HEK293 (cell line): ENCODE data around the gene TET3.

Experiments used
- EGR2 ChIP-seq: fragments of 450-650 bp; formaldehyde crosslinking; IDR thresholded peaks from 2 replicates; pipeline ENCODE4 v1.5.1; 2016; ENCODE audit warnings: low read depth, missing biosample characterization, missing genetic modification characterization
- HOXA7 ChIP-seq: sonication (generic); formaldehyde crosslinking; IDR thresholded peaks from 2 replicates; pipeline ENCODE4 v1.8.1; 2022; ENCODE audit warnings: missing genetic modification reagents, borderline replicate concordance
- HOXD13 ChIP-seq: sonication (generic); formaldehyde crosslinking; IDR thresholded peaks from 2 replicates; pipeline ENCODE4 v1.8.0; 2022; ENCODE audit warnings: missing genetic modification reagents, borderline replicate concordance
- OSR2 ChIP-seq: fragments of 450-650 bp; formaldehyde crosslinking; IDR thresholded peaks from 2 replicates; pipeline ENCODE4 v1.5.1; 2016; ENCODE audit warnings: missing biosample characterization, missing genetic modification characterization
- PBX3 ChIP-seq: sonication (generic); formaldehyde crosslinking; IDR thresholded peaks from 2 replicates; pipeline ENCODE4 v1.8.1; 2022; ENCODE audit warnings: mild to moderate bottlenecking, moderate library complexity, missing genetic modification reagents
- PRDM1 ChIP-seq: fragments of 450-650 bp; formaldehyde crosslinking; IDR thresholded peaks from 2 replicates; pipeline ENCODE4; 2016; ENCODE audit warnings: missing biosample characterization, missing genetic modification characterization
- PRDM10 ChIP-seq: fragments of 450-650 bp; formaldehyde crosslinking; IDR thresholded peaks from 2 replicates; pipeline ENCODE4 v1.5.1; 2016; ENCODE audit warnings: missing biosample characterization, missing genetic modification characterization
- SALL2 ChIP-seq: fragments of 450-650 bp; formaldehyde crosslinking; IDR thresholded peaks from 2 replicates; pipeline ENCODE4 v1.5.0; 2017; ENCODE audit warnings: missing biosample characterization, mild to moderate bottlenecking, missing genetic modification characterization, borderline replicate concordance
- ZNF214 ChIP-seq: fragments of 450-650 bp; formaldehyde crosslinking; IDR thresholded peaks from 2 replicates; pipeline ENCODE4 v1.5.1; 2017; ENCODE audit warnings: missing biosample characterization, mild to moderate bottlenecking, missing genetic modification characterization, borderline replicate concordance
- ZNF221 ChIP-seq: fragments of 450-650 bp; formaldehyde crosslinking; IDR thresholded peaks from 2 replicates; pipeline ENCODE4 v1.5.1; 2017; ENCODE audit warnings: missing biosample characterization, missing genetic modification characterization, borderline replicate concordance
- ZNF280D ChIP-seq: fragments of 450-650 bp; formaldehyde crosslinking; IDR thresholded peaks from 2 replicates; pipeline ENCODE4 v1.5.1; 2016; ENCODE audit warnings: missing biosample characterization, missing genetic modification characterization
- ZNF341 ChIP-seq: fragments of 450-650 bp; formaldehyde crosslinking; IDR thresholded peaks from 2 replicates; pipeline ENCODE4; 2016; ENCODE audit warnings: low read depth, missing biosample characterization, missing genetic modification characterization
- ZNF366 ChIP-seq: fragments of 450-650 bp; formaldehyde crosslinking; conservative IDR thresholded peaks from 2 replicates; pipeline ENCODE4 v1.5.1; 2016; ENCODE audit warnings: missing biosample characterization, missing genetic modification characterization
- ZNF398 ChIP-seq: fragments of 450-650 bp; formaldehyde crosslinking; IDR thresholded peaks from 2 replicates; pipeline ENCODE4 v1.5.1; 2017; ENCODE audit warnings: missing biosample characterization, missing genetic modification characterization
- ZNF404 ChIP-seq: fragments of 450-650 bp; formaldehyde crosslinking; IDR thresholded peaks from 2 replicates; pipeline ENCODE4 v1.5.1; 2017; ENCODE audit warnings: missing biosample characterization, missing genetic modification characterization
- ZNF416 ChIP-seq: fragments of 450-650 bp; formaldehyde crosslinking; IDR thresholded peaks from 2 replicates; pipeline ENCODE4 v1.5.1; 2016; ENCODE audit warnings: missing biosample characterization, missing genetic modification characterization
- ZNF423 ChIP-seq: fragments of 450-650 bp; formaldehyde crosslinking; IDR thresholded peaks from 2 replicates; pipeline ENCODE4 v1.5.1; 2016; ENCODE audit warnings: missing biosample characterization, missing genetic modification characterization
- ZNF473 ChIP-seq: fragments of 450-650 bp; formaldehyde crosslinking; IDR thresholded peaks from 2 replicates; pipeline ENCODE4 v1.5.1; 2017; ENCODE audit warnings: missing biosample characterization, missing genetic modification characterization
- ZNF544 ChIP-seq: fragments of 450-650 bp; formaldehyde crosslinking; IDR thresholded peaks from 2 replicates; pipeline ENCODE4 v1.5.0; 2017; ENCODE audit warnings: missing biosample characterization, missing genetic modification characterization
- ZNF555 ChIP-seq: fragments of 450-650 bp; formaldehyde crosslinking; conservative IDR thresholded peaks from 2 replicates; pipeline ENCODE4 v1.5.1; 2017; ENCODE audit warnings: missing biosample characterization, mild to moderate bottlenecking, missing genetic modification characterization, inconsistent platforms
- ZNF558 ChIP-seq: fragments of 450-650 bp; formaldehyde crosslinking; IDR thresholded peaks from 2 replicates; pipeline ENCODE4 v1.5.1; 2016; ENCODE audit warnings: missing biosample characterization, missing genetic modification characterization
- TF ChIP-seq, protein P1 (sequence below): fragments of 450-650 bp; formaldehyde crosslinking; IDR thresholded peaks from 2 replicates; pipeline ENCODE4 v1.5.1; 2016; ENCODE audit warnings: missing biosample characterization, missing genetic modification characterization
- TF ChIP-seq, protein P2 (sequence below): fragments of 450-650 bp; formaldehyde crosslinking; IDR thresholded peaks from 2 replicates; pipeline ENCODE4 v1.5.1; 2016; ENCODE audit warnings: missing biosample characterization, missing genetic modification characterization
- TF ChIP-seq, protein P3 (sequence below): fragments of 450-650 bp; formaldehyde crosslinking; IDR thresholded peaks from 2 replicates; pipeline ENCODE4 v1.5.1; 2016; ENCODE audit warnings: missing biosample characterization, missing genetic modification characterization

Gene TET3

DNA sequence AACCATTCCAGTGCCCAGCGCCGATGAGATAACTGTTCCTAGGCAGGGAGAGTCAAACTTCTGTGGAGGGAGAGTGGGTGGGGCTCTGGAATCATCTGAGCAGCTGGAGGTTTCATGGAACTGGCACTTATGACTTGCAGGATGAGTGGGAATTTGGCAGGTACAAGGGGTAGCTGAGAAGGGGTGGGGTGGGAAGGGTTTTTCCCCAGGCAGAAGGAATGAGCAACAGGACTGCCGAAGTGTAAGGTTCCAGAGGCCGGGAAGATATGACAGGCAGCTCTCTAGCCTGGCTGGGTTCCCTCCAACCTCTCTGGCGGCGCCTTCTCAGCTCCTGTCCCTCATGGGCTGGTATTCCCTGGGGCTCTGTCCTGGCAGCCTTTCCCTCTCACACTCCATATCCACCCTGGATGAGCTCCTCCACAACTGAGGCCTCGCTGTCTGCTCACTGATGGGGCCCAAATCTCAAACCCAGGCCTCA, 2.5 kb upstream of the TET3 start (continued):
- TF ChIP-seq ZNF366 (no peak), ZNF214 (no peak), ZNF423 (tag by site-specific recombination) (no peak), PBX3 (CRISPR knock-in tag) (no peak), HOXD13 (CRISPR knock-in tag) (no peak), ZNF404 (tag by site-specific recombination) (no peak), ZNF473 (tag by site-specific recombination) (no peak), SALL2 (tag by site-specific recombination) (no peak), ZNF544 (no peak), ZNF416 (tag by site-specific recombination) (no peak), ZNF558 (no peak), ZNF341 (tag by site-specific recombination) (no peak), HOXA7 (no peak), PRDM1 (0 out of 2 replicates have a peak, but pooled peaks have one; percentile 14), EGR2 (tag by site-specific recombination) (no peak), ZNF398 (tag by site-specific recombination) (peak; percentile 53; the same call in 1 of the 2 replicates), OSR2 (tag by site-specific recombination) (no peak), ZNF555 (no peak), ZNF280D (tag by site-specific recombination) (no peak), ZNF221 (tag by site-specific recombination) (no peak), PRDM10 (tag by site-specific recombination) (peak; percentile 91)
- TF ChIP-seq, protein P1, sequence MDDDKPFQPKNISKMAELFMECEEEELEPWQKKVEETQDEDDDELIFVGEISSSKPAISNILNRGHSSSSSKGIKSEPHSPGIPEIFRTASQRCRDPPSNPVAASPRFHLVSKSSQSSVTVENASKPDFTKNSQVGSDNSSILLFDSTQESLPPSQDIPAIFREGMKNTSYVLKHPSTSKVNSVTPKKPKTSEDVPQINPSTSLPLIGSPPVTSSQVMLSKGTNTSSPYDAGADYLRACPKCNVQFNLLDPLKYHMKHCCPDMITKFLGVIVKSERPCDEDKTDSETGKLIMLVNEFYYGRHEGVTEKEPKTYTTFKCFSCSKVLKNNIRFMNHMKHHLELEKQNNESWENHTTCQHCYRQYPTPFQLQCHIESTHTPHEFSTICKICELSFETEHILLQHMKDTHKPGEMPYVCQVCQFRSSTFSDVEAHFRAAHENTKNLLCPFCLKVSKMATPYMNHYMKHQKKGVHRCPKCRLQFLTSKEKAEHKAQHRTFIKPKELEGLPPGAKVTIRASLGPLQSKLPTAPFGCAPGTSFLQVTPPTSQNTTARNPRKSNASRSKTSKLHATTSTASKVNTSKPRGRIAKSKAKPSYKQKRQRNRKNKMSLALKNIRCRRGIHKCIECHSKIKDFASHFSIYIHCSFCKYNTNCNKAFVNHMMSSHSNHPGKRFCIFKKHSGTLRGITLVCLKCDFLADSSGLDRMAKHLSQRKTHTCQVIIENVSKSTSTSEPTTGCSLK, result no peak
- TF ChIP-seq, protein P2, sequence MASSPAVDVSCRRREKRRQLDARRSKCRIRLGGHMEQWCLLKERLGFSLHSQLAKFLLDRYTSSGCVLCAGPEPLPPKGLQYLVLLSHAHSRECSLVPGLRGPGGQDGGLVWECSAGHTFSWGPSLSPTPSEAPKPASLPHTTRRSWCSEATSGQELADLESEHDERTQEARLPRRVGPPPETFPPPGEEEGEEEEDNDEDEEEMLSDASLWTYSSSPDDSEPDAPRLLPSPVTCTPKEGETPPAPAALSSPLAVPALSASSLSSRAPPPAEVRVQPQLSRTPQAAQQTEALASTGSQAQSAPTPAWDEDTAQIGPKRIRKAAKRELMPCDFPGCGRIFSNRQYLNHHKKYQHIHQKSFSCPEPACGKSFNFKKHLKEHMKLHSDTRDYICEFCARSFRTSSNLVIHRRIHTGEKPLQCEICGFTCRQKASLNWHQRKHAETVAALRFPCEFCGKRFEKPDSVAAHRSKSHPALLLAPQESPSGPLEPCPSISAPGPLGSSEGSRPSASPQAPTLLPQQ (tag by site-specific recombination), result 0 out of 2 replicates have a peak, but pooled peaks have one; percentile 6
- TF ChIP-seq, protein P3, sequence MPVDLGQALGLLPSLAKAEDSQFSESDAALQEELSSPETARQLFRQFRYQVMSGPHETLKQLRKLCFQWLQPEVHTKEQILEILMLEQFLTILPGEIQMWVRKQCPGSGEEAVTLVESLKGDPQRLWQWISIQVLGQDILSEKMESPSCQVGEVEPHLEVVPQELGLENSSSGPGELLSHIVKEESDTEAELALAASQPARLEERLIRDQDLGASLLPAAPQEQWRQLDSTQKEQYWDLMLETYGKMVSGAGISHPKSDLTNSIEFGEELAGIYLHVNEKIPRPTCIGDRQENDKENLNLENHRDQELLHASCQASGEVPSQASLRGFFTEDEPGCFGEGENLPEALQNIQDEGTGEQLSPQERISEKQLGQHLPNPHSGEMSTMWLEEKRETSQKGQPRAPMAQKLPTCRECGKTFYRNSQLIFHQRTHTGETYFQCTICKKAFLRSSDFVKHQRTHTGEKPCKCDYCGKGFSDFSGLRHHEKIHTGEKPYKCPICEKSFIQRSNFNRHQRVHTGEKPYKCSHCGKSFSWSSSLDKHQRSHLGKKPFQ (tag by site-specific recombination), result no peak
